Left ventricle myocardium inferior (tissue), 1 donor: Measurements from ENCODE around the gene CTNS. TPM values are rescaled to one million over a fixed set of nuclear protein-coding genes. Genes with fewer than 3 reads are reported as not detected.
A peak's percentile ranks its signal among the peaks of the same experiment; 100 is the strongest.

Source experiments
- DNase-seq: peaks from one replicate; pipeline ENCODE4 v3.0.0-alpha.2; 2020
- H3K27ac ChIP-seq: fragments of 200-600 bp; replicated peaks from 2 replicates; pipeline ENCODE4 v1.8.0; 2021
- H3K27me3 ChIP-seq: fragments of 200-600 bp; 2 replicates; pipeline ENCODE4 v1.8.0; 2021; ENCODE audit warnings: low read depth
- H3K36me3 ChIP-seq: fragments of 200-600 bp; 2 replicates; pipeline ENCODE4 v1.8.0; 2021
- H3K4me1 ChIP-seq: fragments of 200-600 bp; 2 replicates; pipeline ENCODE4 v1.8.0; 2021
- H3K4me3 ChIP-seq: fragments of 200-600 bp; 2 replicates; pipeline ENCODE4 v1.8.0; 2021; ENCODE audit warnings: mild to moderate bottlenecking, moderate library complexity
- H3K9me3 ChIP-seq: fragments of 200-600 bp; replicated peaks from 2 replicates; pipeline ENCODE4 v1.8.0; 2021
- CTCF ChIP-seq: fragments of 200-600 bp; IDR thresholded peaks from 2 replicates; pipeline ENCODE4 v1.8.0; 2021; ENCODE audit warnings: antibody characterized with exemption, mild to moderate bottlenecking, borderline replicate concordance
- intact Hi-C: fragments of 100-400 bp; cut with micrococcal nuclease; formaldehyde crosslinking; loops from one replicate; pipeline ENCODE4 v1.11.0; 2022
- total RNA-seq: library from RNA; stranded (reverse); fragmentation: NEBNext Ultra II Directional; extraction: Animal tissue kit (Norgen Biotek cat#: 25700); gene quantifications from one replicate; pipeline ENCODE4 v1.2.1, GENCODE V29; 2021
- donor health status: DM: no; HTN: yes; CAD: no; lungs with severe emphysema.

CTNS gene
- total RNA-seq, 1 donor from 2014 or later = 6.2 TPM

- intact Hi-C loops = no loop called here
- peaks cover 11% of the 10 kb centered on the region for H3K4me1 ChIP-seq
- H3K4me3 ChIP-seq = no peak overlapping the region
- H3K9me3 ChIP-seq = no peaks in the 10 kb centered on the region
- no peak for TF ChIP-seq CTCF
- no peaks in the 10 kb centered on the region for H3K27me3 ChIP-seq
- no peak for DNase-seq
- H3K27ac ChIP-seq = no peak overlapping the region
- H3K36me3 ChIP-seq = peaks cover 61% of the 10 kb centered on the region
Observed at GRCh38 chr17:3645310-3645709, 8.8 kb downstream of the CTNS start.

GRCh38 chr17:3647251-3647650 is 10.7 kb downstream of the CTNS start:
- H3K36me3 ChIP-seq = peaks cover 61% of the 10 kb centered on the region
- no peak for TF ChIP-seq CTCF
- H3K9me3 ChIP-seq = no peaks in the 10 kb centered on the region
- H3K4me1 ChIP-seq = no peaks in the 10 kb centered on the region
- intact Hi-C loops = no loop called here
- no peaks in the 10 kb centered on the region for H3K27me3 ChIP-seq
- DNase-seq = no peak
- H3K4me3 ChIP-seq = no peak overlapping the region
- H3K27ac ChIP-seq = no peak overlapping the region

- no peaks in the 10 kb centered on the region for H3K9me3 ChIP-seq
- H3K36me3 ChIP-seq = peaks cover 56% of the 10 kb centered on the region
- H3K4me3 ChIP-seq = no peak overlapping the region
- peak; percentile 52 for DNase-seq
- TF ChIP-seq CTCF = peak; percentile 60
- no peak overlapping the region for H3K27ac ChIP-seq
- no peaks in the 10 kb centered on the region for H3K27me3 ChIP-seq
- intact Hi-C loops = no loop called here
- H3K4me1 ChIP-seq = no peaks in the 10 kb centered on the region
Observed at GRCh38 chr17:3647769-3648555, 11.4 kb downstream of the CTNS start.

GRCh38 chr17:3655766-3656165 is 19.2 kb downstream of the CTNS start:
- H3K4me3 ChIP-seq = no peak overlapping the region
- intact Hi-C loops = no loop called here
- no peaks in the 10 kb centered on the region for H3K9me3 ChIP-seq
- H3K4me1 ChIP-seq = peaks cover 28% of the 10 kb centered on the region
- DNase-seq = no peak
- H3K27me3 ChIP-seq = no peaks in the 10 kb centered on the region
- TF ChIP-seq CTCF = no peak
- H3K27ac ChIP-seq = no peak overlapping the region
- H3K36me3 ChIP-seq = no peaks in the 10 kb centered on the region

- H3K27ac ChIP-seq = no peak overlapping the region
- TF ChIP-seq CTCF = no peak
- peaks cover 34% of the 10 kb centered on the region for H3K4me1 ChIP-seq
- H3K27me3 ChIP-seq = no peaks in the 10 kb centered on the region
- H3K4me3 ChIP-seq = no peak overlapping the region
- DNase-seq = no peak
- intact Hi-C loops = no loop called here
- H3K36me3 ChIP-seq = no peaks in the 10 kb centered on the region
- no peaks in the 10 kb centered on the region for H3K9me3 ChIP-seq
Observed at GRCh38 chr17:3656353-3656752, 19.8 kb downstream of the CTNS start.
